Activated gamma-delta T cell treated with anti-CD3 and anti-CD28 coated beads, Interleukin-2, amount 50 U/mL, for 16 hours (primary cell): ENCODE results near the gene KRT17.
A peak's percentile ranks its signal among the peaks of the same experiment; 100 is the strongest.
"Not testable (repeated sequence)": the region's sequence is repeated elsewhere in the genome, so short reads cannot be mapped to it uniquely, and the experiment has no call there.

Experiments used
- DNase-seq: peaks from one replicate; pipeline ENCODE4 v3.0.0-alpha.2; 2020; ENCODE audit warnings: low read depth

KRT17 gene

GRCh38 chr17:41592601-41593305 lies 31.6 kb downstream of the KRT17 start:
- DNase-seq = no peak

- no peak for DNase-seq
Observed at GRCh38 chr17:41589301-41589700, 35.1 kb downstream of the KRT17 start.

- no peak for DNase-seq
Observed at GRCh38 chr17:41588126-41588810, 36.1 kb downstream of the KRT17 start.

GRCh38 chr17:41586863-41587495 lies 37.4 kb downstream of the KRT17 start, which contains the start of gene KRT14:
Gene KRT14, minus strand, starts transcription at chr17:41586895. Its CDS starts 61 bp downstream, at chr17:41586834.
- no peak for DNase-seq

GRCh38 chr17:41585301-41586056 lies 38.9 kb downstream of the KRT17 start:
- no peak for DNase-seq

GRCh38 chr17:41584331-41584927 lies 39.9 kb downstream of the KRT17 start:
- not testable (repeated sequence) for DNase-seq

- DNase-seq = no peak
Observed at GRCh38 chr17:41583137-41584127, 40.9 kb downstream of the KRT17 start.

- DNase-seq = not testable (repeated sequence)
Observed at GRCh38 chr17:41582061-41582968, 42.1 kb downstream of the KRT17 start.

GRCh38 chr17:41581366-41582060 lies 42.9 kb downstream of the KRT17 start:
- no peak for DNase-seq

- DNase-seq = no peak
Observed at GRCh38 chr17:41580687-41581365, 43.5 kb downstream of the KRT17 start.

GRCh38 chr17:41580244-41580575 lies 44.2 kb downstream of the KRT17 start:
- DNase-seq = no peak

GRCh38 chr17:41579484-41580243 lies 44.7 kb downstream of the KRT17 start:
- DNase-seq = peak; percentile 11

- DNase-seq = no peak
Observed at GRCh38 chr17:41578971-41579370, 45.4 kb downstream of the KRT17 start.

- no peak for DNase-seq
Observed at GRCh38 chr17:41578538-41578937, 45.8 kb downstream of the KRT17 start.

- not testable (repeated sequence) for DNase-seq
Observed at GRCh38 chr17:41576740-41577139, 47.6 kb downstream of the KRT17 start.

GRCh38 chr17:41575336-41575735 lies 49.0 kb downstream of the KRT17 start:
- DNase-seq = no peak

- no peak for DNase-seq
Observed at GRCh38 chr17:41571561-41572434, 52.6 kb downstream of the KRT17 start, which contains the start of gene KRT9. Gene KRT9, minus strand, starts transcription at chr17:41572059. Its CDS starts 67 bp downstream, at chr17:41571992.
